Activated T-cell treated with anti-CD3 and anti-CD28 coated beads, Interleukin-2, amount 50 U/mL, for 72 hours (primary cell): Measurements from ENCODE around the gene GKN1. TPM values are rescaled to one million over a fixed set of nuclear protein-coding genes. Genes with fewer than 3 reads are reported as not detected.

Source experiments
- ATAC-seq, 2 donors: fragments of 150-1000 bp; cut with Tn5 transposase; replicated peaks in 1 of 2; 2 replicates each; pipeline ENCODE4 v1.10.0; 2021; ENCODE audit warnings: moderate library complexity in 2 of 2, mild to moderate bottlenecking in 1 of 2
- DNase-seq, 2 donors: peaks; one replicate each; pipeline ENCODE4 v3.0.0; 2021 to 2022; ENCODE audit warnings: mixed read lengths in 1 of 2
- H3K27ac Mint-ChIP-seq: one replicate; pipeline ENCODE4 v1.8.0; 2022; ENCODE audit warnings: mild to moderate bottlenecking, moderate library complexity, mixed read lengths
- H3K27me3 Mint-ChIP-seq: one replicate; pipeline ENCODE4 v1.8.0; 2022; ENCODE audit warnings: low read depth, mixed read lengths
- H3K36me3 Mint-ChIP-seq, 2 donors: one replicate each; pipeline ENCODE4 v1.8.0; 2022; ENCODE audit warnings: mixed read lengths in 2 of 2, mild to moderate bottlenecking in 1 of 2; ENCODE audit not compliant: insufficient read depth in 2 of 2
- H3K4me1 Mint-ChIP-seq: one replicate; pipeline ENCODE4 v1.8.0; 2022; ENCODE audit warnings: low read depth, mixed read lengths
- H3K4me3 Mint-ChIP-seq, 2 donors: one replicate each; pipeline ENCODE4 v1.8.0; 2022; ENCODE audit warnings: mild to moderate bottlenecking in 2 of 2, mixed read lengths in 2 of 2, moderate library complexity in 2 of 2
- H3K9me3 Mint-ChIP-seq, 2 donors: one replicate each; pipeline ENCODE4 v1.8.0; 2022; ENCODE audit warnings: mixed read lengths in 2 of 2
- total RNA-seq, 2 donors: library from RNA; stranded (reverse); gene quantifications; one replicate each; pipeline ENCODE4 v1.2.3, GENCODE V29; 2022

Gene GKN1
- not detected for total RNA-seq

GRCh38 chr2:68974251-68974650 lies at the start of gene GKN1:
Gene GKN1, plus strand, starts transcription at chr2:68974636. Its CDS starts 42 bp downstream, at chr2:68974678.
- Mint-ChIP-seq H3K4me3 (no peak within 1 kb of the TSS), H3K36me3 (no peaks in the 10 kb centered on the region), H3K27me3 (peaks cover 12% of the 10 kb centered on the region), H3K4me1 (no peaks in the 10 kb centered on the region), H3K27ac (no peak within 1 kb of the TSS), H3K9me3 (no peaks in the 10 kb centered on the region)
- no peak for DNase-seq
- ATAC-seq, result no peak

DNA sequence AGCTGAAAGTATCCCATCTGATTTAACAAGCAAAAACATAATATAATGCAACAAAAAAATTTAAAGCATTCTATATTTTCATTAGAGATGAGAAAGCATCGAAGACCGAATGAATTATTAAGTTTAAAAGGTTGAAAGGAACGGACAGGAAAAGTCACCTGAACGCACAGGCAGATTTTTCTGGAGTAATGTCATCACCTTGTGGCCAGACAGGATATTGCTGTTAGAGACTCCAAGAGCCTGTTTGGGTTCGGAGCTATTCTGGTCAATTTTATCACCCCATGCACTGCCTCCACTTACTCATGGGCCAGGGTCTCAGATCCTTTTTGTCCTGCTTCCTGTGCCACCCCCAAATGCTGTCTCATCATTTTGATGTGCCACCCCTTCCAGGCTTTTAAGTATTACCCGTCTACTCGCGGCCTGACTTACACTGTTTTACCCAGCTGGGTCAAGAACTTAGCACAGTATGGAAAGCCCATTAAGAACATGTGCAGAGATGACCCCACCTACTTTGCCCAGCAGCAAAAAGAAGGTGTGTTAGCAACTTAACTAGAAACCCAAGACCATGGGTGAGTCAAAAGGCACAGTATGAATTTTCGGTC lies 49.0 kb upstream of the GKN1 start:
- Mint-ChIP-seq H3K27me3 (peaks cover 5% of the 10 kb centered on the region), H3K4me1 (peaks cover 6% of the 10 kb centered on the region), H3K36me3 (no peaks in the 10 kb centered on the region), H3K4me3 (no peak overlapping the region), H3K27ac (no peak overlapping the region), H3K9me3 (no peaks in the 10 kb centered on the region)
- ATAC-seq (peak; percentile 70 to 72), DNase-seq (peak; percentile 49 to 59)

- ATAC-seq (no peak), DNase-seq (no peak)
- H3K27me3 Mint-ChIP-seq, result peaks cover 10% of the 10 kb centered on the region
- H3K9me3 Mint-ChIP-seq, result no peaks in the 10 kb centered on the region
- H3K27ac Mint-ChIP-seq, result no peak overlapping the region
- H3K36me3 Mint-ChIP-seq, result no peaks in the 10 kb centered on the region
- peaks cover 6% of the 10 kb centered on the region for H3K4me1 Mint-ChIP-seq
- H3K4me3 Mint-ChIP-seq, result no peak overlapping the region
Observed at GRCh38 chr2:68926796-68927195, 47.6 kb upstream of the GKN1 start.

GRCh38 chr2:68931149-68931711 lies 43.2 kb upstream of the GKN1 start:
- Mint-ChIP-seq H3K36me3 (no peaks in the 10 kb centered on the region), H3K27ac (no peak overlapping the region), H3K9me3 (no peaks in the 10 kb centered on the region), H3K27me3 (peaks cover 25% of the 10 kb centered on the region), H3K4me1 (no peaks in the 10 kb centered on the region), H3K4me3 (no peak overlapping the region)
- DNase-seq, result no peak
- ATAC-seq, result peak in 1 of 2 donors; percentile 39

DNA sequence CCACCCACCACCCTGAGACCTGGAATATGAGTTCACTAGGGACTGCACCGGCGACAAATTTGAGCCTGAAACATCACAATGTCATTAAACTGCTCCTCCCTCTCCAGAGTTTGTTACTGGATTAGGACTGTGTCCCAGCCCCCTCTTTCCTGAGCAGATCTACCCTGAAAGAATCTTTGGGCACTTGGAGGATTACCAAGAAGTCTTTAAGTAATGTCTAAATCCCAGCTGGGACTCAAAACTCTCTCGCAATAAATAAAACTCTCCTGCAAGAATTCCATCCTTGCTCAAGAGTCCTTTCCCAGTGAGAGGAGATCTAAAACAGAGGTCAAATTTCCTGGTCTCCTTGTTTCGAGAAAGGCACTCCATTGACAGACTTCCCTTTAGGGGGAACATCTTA lies 42.6 kb upstream of the GKN1 start:
- DNase-seq (no peak), ATAC-seq (no peak)
- H3K4me3 Mint-ChIP-seq, result no peak overlapping the region
- H3K9me3 Mint-ChIP-seq, result no peaks in the 10 kb centered on the region
- H3K36me3 Mint-ChIP-seq, result no peaks in the 10 kb centered on the region
- no peaks in the 10 kb centered on the region for H3K4me1 Mint-ChIP-seq
- peaks cover 25% of the 10 kb centered on the region for H3K27me3 Mint-ChIP-seq
- H3K27ac Mint-ChIP-seq, result no peak overlapping the region

DNA sequence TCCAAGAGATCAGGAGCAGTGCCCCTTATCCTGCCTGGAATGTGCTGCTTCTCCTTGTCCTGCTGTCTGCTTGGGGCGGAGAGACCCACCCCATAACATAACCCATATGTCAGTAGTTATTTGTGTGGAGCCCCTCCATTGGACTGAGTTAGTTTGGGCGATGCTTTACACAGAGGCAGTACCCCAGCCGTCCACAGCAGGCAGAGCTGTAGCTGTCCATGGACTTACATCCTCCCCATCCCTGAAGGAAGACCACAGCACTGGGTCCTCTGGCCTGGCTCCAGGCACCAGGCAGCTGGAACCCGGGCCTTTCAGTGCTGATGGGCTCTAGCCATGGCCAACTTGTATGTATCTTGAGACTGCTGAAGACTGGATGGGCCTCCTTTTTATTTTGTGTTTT lies 42.0 kb upstream of the GKN1 start:
- Mint-ChIP-seq H3K27ac (no peak overlapping the region), H3K4me1 (no peaks in the 10 kb centered on the region), H3K27me3 (peaks cover 25% of the 10 kb centered on the region), H3K9me3 (no peaks in the 10 kb centered on the region), H3K36me3 (no peaks in the 10 kb centered on the region), H3K4me3 (no peak overlapping the region)
- ATAC-seq (no peak), DNase-seq (no peak)

DNA sequence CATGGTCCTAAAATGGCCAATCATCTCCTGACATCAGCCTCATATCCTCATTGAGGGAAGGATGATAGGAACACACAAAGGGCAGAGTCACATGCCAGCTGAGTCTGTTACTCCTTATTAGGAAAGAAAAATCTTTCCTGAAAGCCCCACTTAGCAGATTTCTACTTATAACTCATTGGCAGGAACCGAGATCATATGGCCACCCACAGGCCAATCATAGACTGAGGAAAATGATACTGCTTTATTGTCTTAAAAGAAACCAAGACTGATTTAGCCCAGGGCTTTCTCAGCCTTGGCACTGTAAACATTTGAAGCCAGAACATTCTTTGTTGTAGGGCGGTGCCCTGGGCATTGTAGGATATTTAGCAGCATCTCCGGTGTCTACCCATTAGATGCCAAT lies 40.4 kb upstream of the GKN1 start:
- H3K27me3 Mint-ChIP-seq, result peaks cover 32% of the 10 kb centered on the region
- ATAC-seq (no peak), DNase-seq (no peak)
- H3K27ac Mint-ChIP-seq, result no peak overlapping the region
- no peaks in the 10 kb centered on the region for H3K36me3 Mint-ChIP-seq
- peaks cover 0 to 2% of the 10 kb centered on the region in 2 donors for H3K9me3 Mint-ChIP-seq
- H3K4me3 Mint-ChIP-seq, result no peak overlapping the region
- no peaks in the 10 kb centered on the region for H3K4me1 Mint-ChIP-seq

GRCh38 chr2:68935471-68935870 lies 39.0 kb upstream of the GKN1 start:
- no peak for DNase-seq
- no peak for ATAC-seq
- Mint-ChIP-seq H3K4me3 (no peak overlapping the region), H3K4me1 (peaks cover 1% of the 10 kb centered on the region), H3K9me3 (peaks cover 0 to 8% of the 10 kb centered on the region in 2 donors), H3K27ac (no peak overlapping the region), H3K36me3 (peaks cover 0 to 5% of the 10 kb centered on the region in 2 donors), H3K27me3 (peaks cover 31% of the 10 kb centered on the region)

- no peak for DNase-seq
- Mint-ChIP-seq H3K36me3 (peaks cover 0 to 5% of the 10 kb centered on the region in 2 donors), H3K9me3 (peaks cover 0 to 8% of the 10 kb centered on the region in 2 donors), H3K4me1 (peaks cover 8% of the 10 kb centered on the region), H3K27ac (no peak overlapping the region), H3K4me3 (no peak overlapping the region), H3K27me3 (peaks cover 35% of the 10 kb centered on the region)
- no peak for ATAC-seq
Observed at GRCh38 chr2:68936427-68936826, 38.0 kb upstream of the GKN1 start.

GRCh38 chr2:68936889-68937288 lies 37.5 kb upstream of the GKN1 start:
- Mint-ChIP-seq H3K36me3 (peaks cover 0 to 5% of the 10 kb centered on the region in 2 donors), H3K4me1 (peaks cover 8% of the 10 kb centered on the region), H3K27me3 (peaks cover 40% of the 10 kb centered on the region), H3K27ac (no peak overlapping the region), H3K4me3 (no peak overlapping the region), H3K9me3 (peaks cover 0 to 8% of the 10 kb centered on the region in 2 donors)
- no peak for DNase-seq
- ATAC-seq, result no peak

- peaks cover 0 to 8% of the 10 kb centered on the region in 2 donors for H3K9me3 Mint-ChIP-seq
- ATAC-seq (no peak), DNase-seq (no peak)
- H3K36me3 Mint-ChIP-seq, result peaks cover 0 to 5% of the 10 kb centered on the region in 2 donors
- H3K4me3 Mint-ChIP-seq, result no peak overlapping the region
- H3K4me1 Mint-ChIP-seq, result peaks cover 8% of the 10 kb centered on the region
- H3K27ac Mint-ChIP-seq, result no peak overlapping the region
- H3K27me3 Mint-ChIP-seq, result peaks cover 46% of the 10 kb centered on the region
Observed at GRCh38 chr2:68937346-68938055, 36.9 kb upstream of the GKN1 start.

GRCh38 chr2:68938938-68939337 lies 35.5 kb upstream of the GKN1 start:
- H3K27ac Mint-ChIP-seq, result no peak overlapping the region
- DNase-seq (no peak), ATAC-seq (no peak)
- H3K36me3 Mint-ChIP-seq, result peaks cover 0 to 5% of the 10 kb centered on the region in 2 donors
- no peak overlapping the region for H3K4me3 Mint-ChIP-seq
- H3K27me3 Mint-ChIP-seq, result peaks cover 51% of the 10 kb centered on the region
- peaks cover 8% of the 10 kb centered on the region for H3K4me1 Mint-ChIP-seq
- peaks cover 0 to 8% of the 10 kb centered on the region in 2 donors for H3K9me3 Mint-ChIP-seq

GRCh38 chr2:68939962-68940361 lies 34.5 kb upstream of the GKN1 start:
- no peak for ATAC-seq
- Mint-ChIP-seq H3K27me3 (peaks cover 51% of the 10 kb centered on the region), H3K27ac (peak overlapping the region; percentile 25), H3K4me3 (no peak overlapping the region), H3K36me3 (peaks cover 0 to 5% of the 10 kb centered on the region in 2 donors), H3K9me3 (peaks cover 0 to 8% of the 10 kb centered on the region in 2 donors), H3K4me1 (peaks cover 8% of the 10 kb centered on the region)
- no peak for DNase-seq
